RWPE1 (cell line): ENCODE data around the gene STK17B.

Experiments
- CTCF ChIA-PET: fragments of 350-600 bp; sonication (Branson Sonifier 250); formaldehyde crosslinking; extraction: SDS; loops from one replicate; lab custom pipeline; 2021; lab: Yijun Ruan, JAX
- POLR2A ChIA-PET: fragments of 400-600 bp; formaldehyde crosslinking; extraction: SDS; loops from one replicate; lab custom pipeline; 2020; ENCODE audit warnings: antibody characterized with exemption; ENCODE audit not compliant: low non-redundant PET; lab: Yijun Ruan, JAX
- DNase-seq: peaks from one replicate; pipeline ENCODE4 v3.0.0; 2012; ENCODE audit warnings: low spot score
- H3K27ac ChIP-seq: fragments of 450-650 bp; 2 replicates; pipeline ENCODE4 v1.5.1; 2017
- CTCF ChIP-seq: fragments of 450-650 bp; conservative IDR thresholded peaks from 2 replicates; pipeline ENCODE4 v1.5.1; 2017; ENCODE audit warnings: low read depth, mild to moderate bottlenecking

STK17B gene

GRCh38 chr2:196088203-196088602 is 83.2 kb downstream of the STK17B start:
- DNase-seq: peak; percentile 42
- H3K27ac ChIP-seq: peak overlapping the region; percentile 45
- TF ChIP-seq CTCF: no peak
- ChIA-PET POLR2A (interaction anchor here (0.6 kb wide), 1 partner anchor 190 kb away, joined by 7 read pairs; no protein-coding TSS in a partner anchor), CTCF (no interaction called here)

GRCh38 chr2:196086517-196087368 is 84.6 kb downstream of the STK17B start:
- no peak overlapping the region for H3K27ac ChIP-seq
- TF ChIP-seq CTCF: no peak
- no peak for DNase-seq
- POLR2A ChIA-PET: no interaction called here
- CTCF ChIA-PET: interaction anchor here (0.9 to 1.4 kb wide), 2 partner anchors 9 to 19 kb away, joined by 3 to 4 read pairs; partner anchors contain the start of gene DNAH7

GRCh38 chr2:196083601-196084000 is 87.8 kb downstream of the STK17B start:
- ChIA-PET CTCF (interaction anchor here (0.6 to 1.2 kb wide), 2 partner anchors 214 to 253 kb away, joined by 3 to 5 read pairs; no protein-coding TSS in a partner anchor), POLR2A (no interaction called here)

More at GRCh38 chr2:196083601-196084000, 87.8 kb downstream of the STK17B start:
- no peak for DNase-seq
- no peak overlapping the region for H3K27ac ChIP-seq
- TF ChIP-seq CTCF: no peak
